SU-DHL-6 (cell line): ENCODE results near the gene TMEM196.

Experiments
- H2AFZ ChIP-seq: fragments of 200-600 bp; sonication (generic); 2 replicates; pipeline ENCODE4 v1.6.1; 2014; ENCODE audit warnings: low read depth, mild to moderate bottlenecking, moderate library complexity, mixed read lengths, antibody characterized with exemption, low read length; ENCODE audit not compliant: severe bottlenecking
- H3F3A ChIP-seq: fragments of 200-600 bp; shearing (Covaris generic); 2 replicates; pipeline ENCODE4 v1.6.0; 2016; ENCODE audit warnings: antibody characterized with exemption, mild to moderate bottlenecking; ENCODE audit not compliant: insufficient read depth
- H3K27ac ChIP-seq: fragments of 200-600 bp; sonication (generic); 2 replicates; pipeline ENCODE4 v1.5.1; 2016; ENCODE audit warnings: low read depth, mild to moderate bottlenecking, low read length, moderate library complexity, mixed read lengths
- H3K27me3 ChIP-seq: fragments of 200-600 bp; sonication (generic), shearing (Covaris generic); 2 replicates; pipeline ENCODE4 v1.6.0; 2014; ENCODE audit warnings: mild to moderate bottlenecking, low read length
- H3K36me3 ChIP-seq: fragments of 200-600 bp; sonication (generic); 2 replicates; pipeline ENCODE4 v1.6.1; 2014; ENCODE audit warnings: mild to moderate bottlenecking, low read length, mixed read lengths
- H3K4me2 ChIP-seq: fragments of 300-600, 200-600 bp; shearing (Covaris generic), sonication (generic); 2 replicates; pipeline ENCODE4 v1.6.0; 2014; ENCODE audit warnings: low read length, low read depth, mild to moderate bottlenecking; ENCODE audit not compliant: poor library complexity, severe bottlenecking
- H3K4me3 ChIP-seq: fragments of 200-600 bp; sonication (generic); 2 replicates; pipeline ENCODE4 v1.5.1; 2014; ENCODE audit warnings: antibody characterized with exemption, low read length, mild to moderate bottlenecking, mixed read lengths; ENCODE audit not compliant: insufficient read depth, poor library complexity, severe bottlenecking
- H3K79me2 ChIP-seq: fragments of 200-600 bp; sonication (generic); 2 replicates; pipeline ENCODE4 v1.6.1; 2014; ENCODE audit warnings: mild to moderate bottlenecking, low read length, moderate library complexity; ENCODE audit not compliant: insufficient read depth
- H3K9ac ChIP-seq: fragments of 200-600 bp; sonication (generic); 2 replicates; pipeline ENCODE4 v1.7.0; 2014; ENCODE audit warnings: mild to moderate bottlenecking, low read length
- H3K9me2 ChIP-seq: fragments of 200-600 bp; sonication (generic); replicated peaks from 2 replicates; pipeline ENCODE4 v1.6.1; 2014; ENCODE audit warnings: low read length; ENCODE audit not compliant: insufficient read depth
- H3K9me3 ChIP-seq: fragments of 200-600 bp; sonication (generic); 2 replicates; pipeline ENCODE4 v1.6.1; 2014; ENCODE audit warnings: low read length, mixed read lengths; ENCODE audit not compliant: insufficient read depth
- H4K20me1 ChIP-seq: fragments of 200-600 bp; sonication (generic); 2 replicates; pipeline ENCODE4 v1.6.1; 2014; ENCODE audit warnings: low read depth, mild to moderate bottlenecking, antibody characterized with exemption, low read length, moderate library complexity, mixed read lengths
- CTCF ChIP-seq: fragments of 200-600 bp; sonication (generic); IDR thresholded peaks from one replicate; pipeline ENCODE4 v1.5.1; 2017; ENCODE audit warnings: antibody characterized with exemption, mild to moderate bottlenecking, low read length, moderate library complexity; ENCODE audit not compliant: insufficient read depth, poor library complexity, severe bottlenecking
- EZH2phosphoT487 ChIP-seq: fragments of 200-600 bp; sonication (generic), shearing (Covaris generic); conservative IDR thresholded peaks from 2 replicates; pipeline ENCODE4 v1.6.1; 2018; ENCODE audit warnings: mild to moderate bottlenecking, antibody characterized with exemption, low read length, moderate library complexity, mixed read lengths

TMEM196 gene

DNA sequence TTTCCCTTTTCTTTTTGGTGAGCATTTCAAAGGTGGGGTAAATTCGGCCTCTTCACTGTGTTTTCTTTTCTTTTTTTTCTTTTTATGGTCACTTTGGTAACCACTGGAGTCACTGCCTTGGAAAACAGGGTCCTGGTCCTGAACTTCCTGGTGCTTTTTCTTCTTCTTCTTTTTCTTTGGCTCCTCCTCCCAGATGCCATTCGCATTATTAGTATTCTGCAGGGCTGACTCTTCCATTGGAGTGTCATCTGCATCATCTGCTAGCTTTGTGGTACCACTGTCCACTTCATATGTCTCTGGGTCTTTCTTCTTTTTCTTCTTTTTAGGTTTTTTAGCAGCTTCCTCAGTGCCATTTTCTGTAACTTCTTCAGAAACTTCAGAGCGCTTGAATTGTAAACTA, 75.1 kb downstream of the TMEM196 start:
- Histone ChIP-seq H3K9ac (no peak overlapping the region), H2AFZ (no peak overlapping the region), H3K27me3 (no peaks in the 10 kb centered on the region), H3K4me2 (no peak overlapping the region), H4K20me1 (peaks cover 3% of the 10 kb centered on the region; the same call in 1 of the 2 replicates), H3K9me2 (no peaks in the 10 kb centered on the region), H3K36me3 (peaks cover 29% of the 10 kb centered on the region), H3K9me3 (no peaks in the 10 kb centered on the region), H3K4me3 (no peak overlapping the region), H3K79me2 (peaks cover 5% of the 10 kb centered on the region; the same call in 1 of the 2 replicates), H3K27ac (no peak overlapping the region), H3F3A (0 out of 2 replicates have a peak, but pooled peaks cover 3% of the 10 kb centered on the region)
- no peak for TF ChIP-seq EZH2phosphoT487
- TF ChIP-seq CTCF = no peak

GRCh38 chr7:19696926-19697325, 76.5 kb downstream of the TMEM196 start:
- Histone ChIP-seq H4K20me1 (no peaks in the 10 kb centered on the region), H3K9me3 (no peaks in the 10 kb centered on the region), H2AFZ (no peak overlapping the region), H3K9me2 (no peaks in the 10 kb centered on the region), H3K4me2 (no peak overlapping the region), H3K79me2 (0 out of 2 replicates have a peak, but pooled peaks cover 4% of the 10 kb centered on the region), H3K9ac (no peak overlapping the region), H3K27ac (no peak overlapping the region), H3K4me3 (no peak overlapping the region), H3F3A (0 out of 2 replicates have a peak, but pooled peaks cover 3% of the 10 kb centered on the region), H3K27me3 (no peaks in the 10 kb centered on the region), H3K36me3 (peaks cover 22% of the 10 kb centered on the region)
- TF ChIP-seq CTCF (no peak), EZH2phosphoT487 (no peak)

DNA sequence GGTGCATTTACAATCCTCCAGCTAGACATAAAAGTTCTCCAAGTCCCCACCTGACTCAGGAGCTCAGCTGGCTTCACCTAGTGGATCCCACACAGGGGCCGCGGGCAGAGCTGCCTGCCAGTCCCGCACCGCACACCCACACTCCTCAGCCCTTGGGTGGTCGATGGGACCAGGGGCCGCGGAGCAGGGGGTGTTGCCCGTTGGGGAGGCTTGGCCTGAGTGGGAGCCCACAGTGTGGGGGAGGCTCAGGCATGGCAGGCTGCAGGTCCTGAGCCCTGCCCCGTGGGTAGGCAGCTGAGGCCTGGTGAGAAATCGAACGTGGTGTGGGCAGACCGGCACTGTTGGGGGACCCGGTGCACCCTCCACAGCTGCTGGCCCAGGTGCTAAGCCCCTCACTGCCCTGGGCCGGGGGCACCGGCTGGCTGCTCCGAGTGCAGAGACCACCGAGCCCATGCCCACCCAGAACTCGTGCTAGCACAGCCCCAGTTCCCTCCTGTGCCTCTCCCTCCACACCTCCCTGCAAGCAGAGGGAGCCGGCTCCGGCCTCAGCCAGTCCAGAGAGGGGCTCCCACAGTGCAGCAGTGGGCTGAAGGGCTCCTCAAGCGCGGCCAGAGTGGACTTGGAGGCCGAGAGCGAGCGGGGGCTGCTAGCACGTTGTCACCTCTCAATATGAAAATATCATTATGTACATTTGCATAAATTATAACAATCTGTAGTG, 81.1 kb downstream of the TMEM196 start:
- TF ChIP-seq CTCF (no peak), EZH2phosphoT487 (no peak)
- H3K79me2 ChIP-seq = no peaks in the 10 kb centered on the region
- H3F3A ChIP-seq = no peaks in the 10 kb centered on the region
- no peak overlapping the region for H3K4me3 ChIP-seq
- no peaks in the 10 kb centered on the region for H3K27me3 ChIP-seq
- H2AFZ ChIP-seq = no peak overlapping the region
- no peaks in the 10 kb centered on the region for H4K20me1 ChIP-seq
- H3K4me2 ChIP-seq = no peak overlapping the region
- H3K27ac ChIP-seq = no peak overlapping the region
- 0 out of 2 replicates have a peak, but pooled peaks cover 3% of the 10 kb centered on the region for H3K36me3 ChIP-seq
- no peak overlapping the region for H3K9ac ChIP-seq
- no peaks in the 10 kb centered on the region for H3K9me2 ChIP-seq
- no peaks in the 10 kb centered on the region for H3K9me3 ChIP-seq
